ENCODE results near the gene NPSR1.
"Not testable (repeated sequence)": the region's sequence is repeated elsewhere in the genome, so short reads cannot be mapped to it uniquely, and the experiment has no call there.

The NPSR1 gene

DNA sequence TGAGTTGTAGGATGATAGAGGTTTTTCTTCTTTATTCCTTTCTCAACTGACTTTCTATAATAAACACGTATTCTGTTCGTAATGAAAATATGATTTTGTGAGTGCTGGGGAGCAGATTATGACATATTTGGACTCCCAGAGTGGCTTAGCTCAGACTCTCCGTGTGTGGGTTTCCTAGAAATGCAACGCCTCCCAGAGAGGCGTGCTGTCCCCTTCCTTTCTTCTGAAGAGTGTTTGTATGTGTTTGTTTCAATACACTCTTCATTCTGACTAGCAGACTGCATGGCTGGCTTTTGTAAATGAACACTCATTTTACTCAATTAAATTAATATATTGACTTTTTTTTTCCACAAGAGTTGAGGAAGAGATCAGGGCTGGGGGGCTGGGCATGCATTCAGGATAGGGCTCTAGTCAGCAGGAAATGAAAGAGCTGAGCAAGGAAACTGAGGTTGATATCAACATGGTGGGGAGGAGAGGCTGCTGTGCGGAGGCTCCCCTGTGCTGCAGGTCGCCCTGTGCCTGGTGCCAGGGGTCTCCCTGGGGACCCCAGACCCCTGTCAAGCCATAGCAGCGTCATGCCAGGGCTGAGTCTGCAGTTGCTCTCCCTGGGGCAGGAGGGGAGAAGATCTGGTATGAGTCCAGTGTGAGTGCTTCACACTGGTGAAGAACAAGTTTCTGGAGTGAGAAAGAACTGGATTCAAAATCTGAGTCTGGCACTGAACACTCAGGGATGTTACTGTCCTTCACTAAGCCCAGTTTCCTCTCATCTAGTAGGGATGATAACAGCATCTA lies 221.1 kb downstream of the NPSR1 start:
- DNase-seq = not testable (repeated sequence)

DNA sequence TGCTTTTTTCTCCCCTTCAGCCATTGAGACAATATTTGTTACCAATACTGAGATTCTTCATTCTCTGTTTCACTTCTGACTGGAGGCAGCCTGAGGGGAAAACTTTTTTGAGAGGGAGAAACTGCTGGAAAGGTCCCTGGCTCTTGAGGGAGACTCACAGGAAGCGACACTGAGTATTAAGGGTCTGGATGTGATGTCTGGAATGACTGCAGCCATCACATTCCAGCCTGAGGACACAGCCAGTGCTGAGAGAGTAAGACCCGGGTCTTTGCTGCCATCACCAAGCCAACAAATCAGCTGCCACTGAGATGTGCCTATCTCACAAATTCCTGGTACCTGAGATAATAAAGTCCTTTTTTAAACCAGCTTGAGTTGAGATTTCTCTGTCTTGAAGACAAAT lies 221.9 kb downstream of the NPSR1 start:
- no peak for DNase-seq

DNA sequence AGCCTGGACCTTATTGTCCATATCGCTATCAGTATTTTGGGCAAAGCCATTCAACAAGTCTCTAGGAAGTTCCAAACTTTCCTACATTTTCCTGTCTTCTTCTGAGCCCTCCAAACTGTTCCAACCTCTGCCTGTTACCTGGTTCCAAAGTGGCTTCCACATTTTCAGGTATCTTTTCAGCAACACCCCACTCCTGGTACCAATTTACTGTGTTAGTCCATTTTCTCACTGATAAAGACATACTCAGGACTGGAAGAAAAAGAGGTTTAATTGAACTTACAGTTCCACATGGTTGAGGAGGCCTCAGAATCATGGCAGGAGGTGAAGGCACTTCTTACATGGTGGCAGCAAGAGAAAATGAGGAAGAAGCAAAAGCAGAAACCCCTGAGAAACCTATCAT lies 225.8 kb downstream of the NPSR1 start:
- not testable (repeated sequence) for DNase-seq

DNA sequence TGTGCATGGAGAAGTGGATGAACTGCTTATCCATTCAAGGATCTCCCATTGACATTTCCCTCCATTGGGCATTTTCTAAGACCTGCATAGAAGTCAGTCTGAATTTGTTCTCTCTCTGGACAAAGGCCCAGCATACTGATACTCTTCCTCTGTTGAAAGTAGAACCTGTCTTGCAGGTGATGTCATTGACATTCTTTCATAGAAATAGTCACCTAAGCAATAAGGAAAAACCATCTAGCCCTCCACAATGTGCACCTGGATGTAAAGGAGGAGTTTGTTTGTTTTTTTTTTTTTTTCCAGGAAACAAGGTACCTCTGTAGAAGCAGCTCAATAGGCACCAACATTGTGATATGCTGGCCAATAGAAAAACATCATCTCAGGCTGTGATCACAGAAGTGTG lies 228.8 kb downstream of the NPSR1 start:
- no peak for DNase-seq

DNA sequence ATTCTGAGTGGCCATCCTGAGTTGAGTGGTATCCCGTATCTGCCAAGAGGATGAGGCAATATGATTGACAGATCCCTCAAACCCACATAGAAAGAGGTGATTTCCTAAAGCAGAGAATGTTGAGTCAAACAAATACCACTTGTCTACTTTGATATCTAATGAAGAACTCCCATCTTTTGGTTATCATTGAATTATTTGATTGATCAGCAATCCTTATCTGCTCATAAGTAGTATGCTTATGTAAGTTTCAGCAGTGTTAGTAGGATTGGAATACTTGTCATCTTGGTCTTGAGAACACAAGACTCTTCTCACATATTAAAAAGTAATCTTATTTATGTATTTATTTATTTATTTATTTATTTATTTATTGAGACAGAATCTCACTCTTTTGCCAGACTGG lies 231.9 kb downstream of the NPSR1 start:
- no peak for DNase-seq

DNA sequence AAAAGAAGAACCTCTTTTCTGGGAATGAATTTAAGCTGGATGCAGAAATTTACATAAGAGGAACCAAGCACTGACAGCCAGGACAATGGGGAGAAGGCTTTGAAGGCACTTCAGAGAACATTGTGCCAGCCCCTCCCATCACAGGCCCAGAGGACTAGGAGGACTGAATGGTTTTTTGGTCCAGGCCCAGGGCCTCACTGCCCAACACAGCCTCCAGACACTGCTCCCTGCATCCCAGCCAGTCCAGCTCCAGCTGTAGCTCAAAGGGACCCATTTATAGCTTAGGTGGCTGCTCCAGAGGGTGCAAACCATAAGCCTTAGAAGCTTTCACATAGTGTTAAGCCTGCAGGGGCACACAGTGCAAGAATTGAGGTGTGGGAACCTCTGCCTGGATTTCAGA lies 237.2 kb downstream of the NPSR1 start:
- no peak for DNase-seq
